ENCODE measurements around the gene CD93.

CD93 gene

DNA sequence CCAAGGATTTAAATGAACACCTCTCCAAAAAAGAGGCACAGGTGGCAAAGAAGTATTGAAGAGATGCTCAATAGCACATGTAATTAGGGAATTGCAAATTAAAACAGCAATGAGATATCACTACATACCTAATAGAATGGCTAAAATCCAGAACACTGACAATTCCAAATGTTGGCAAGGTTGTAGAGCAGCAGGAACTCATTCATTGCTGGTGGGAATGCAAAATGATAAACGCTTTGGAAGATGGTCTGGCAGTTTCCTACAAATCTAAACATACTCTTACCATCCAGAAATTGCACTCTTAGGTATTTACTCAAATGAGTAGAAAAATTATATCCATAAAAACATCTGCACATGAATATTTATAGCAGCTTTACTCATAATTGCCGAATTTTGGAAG lies 17.0 kb downstream of the CD93 start:
- TF ChIP-seq, protein P1, sequence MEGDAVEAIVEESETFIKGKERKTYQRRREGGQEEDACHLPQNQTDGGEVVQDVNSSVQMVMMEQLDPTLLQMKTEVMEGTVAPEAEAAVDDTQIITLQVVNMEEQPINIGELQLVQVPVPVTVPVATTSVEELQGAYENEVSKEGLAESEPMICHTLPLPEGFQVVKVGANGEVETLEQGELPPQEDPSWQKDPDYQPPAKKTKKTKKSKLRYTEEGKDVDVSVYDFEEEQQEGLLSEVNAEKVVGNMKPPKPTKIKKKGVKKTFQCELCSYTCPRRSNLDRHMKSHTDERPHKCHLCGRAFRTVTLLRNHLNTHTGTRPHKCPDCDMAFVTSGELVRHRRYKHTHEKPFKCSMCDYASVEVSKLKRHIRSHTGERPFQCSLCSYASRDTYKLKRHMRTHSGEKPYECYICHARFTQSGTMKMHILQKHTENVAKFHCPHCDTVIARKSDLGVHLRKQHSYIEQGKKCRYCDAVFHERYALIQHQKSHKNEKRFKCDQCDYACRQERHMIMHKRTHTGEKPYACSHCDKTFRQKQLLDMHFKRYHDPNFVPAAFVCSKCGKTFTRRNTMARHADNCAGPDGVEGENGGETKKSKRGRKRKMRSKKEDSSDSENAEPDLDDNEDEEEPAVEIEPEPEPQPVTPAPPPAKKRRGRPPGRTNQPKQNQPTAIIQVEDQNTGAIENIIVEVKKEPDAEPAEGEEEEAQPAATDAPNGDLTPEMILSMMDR (IDR thresholded peaks at IDR 0.05; ENCODE audit: control insufficient read depth, extremely low read depth, insufficient read depth) = no peak
- no peak for DNase-seq (ENCODE audit: low read depth)
- H3K4me3 ChIP-seq (ENCODE audit: low read depth, low read length) = no peak overlapping the region

DNA sequence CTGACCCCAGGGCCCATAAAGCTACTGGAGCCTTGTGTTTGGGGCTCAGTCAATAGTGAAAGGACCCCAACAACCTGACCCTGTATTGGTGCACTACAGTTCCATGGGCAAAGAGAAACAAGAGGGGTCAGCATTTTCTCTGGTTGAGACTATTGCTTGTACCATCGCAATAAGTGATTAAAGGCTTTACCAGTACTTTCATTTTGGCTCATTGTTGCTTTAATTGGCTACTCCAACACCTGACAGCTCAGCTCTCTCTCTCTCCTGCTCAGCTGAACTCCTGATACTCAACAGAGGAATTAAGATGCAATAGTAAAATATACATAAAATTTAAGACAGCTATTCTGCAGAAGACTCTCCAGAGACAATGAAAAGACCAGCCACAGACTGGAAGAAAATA lies 17.8 kb downstream of the CD93 start:
- H3K4me3 ChIP-seq (ENCODE audit: low read depth, low read length) = no peak overlapping the region
- DNase-seq (ENCODE audit: low read depth) = no peak
- TF ChIP-seq, protein P1 (IDR thresholded peaks at IDR 0.05; ENCODE audit: control insufficient read depth, extremely low read depth, insufficient read depth) = no peak

GRCh38 chr20:23066772-23067171 lies 19.4 kb downstream of the CD93 start:
- TF ChIP-seq, protein P1 (IDR thresholded peaks at IDR 0.05; ENCODE audit: control insufficient read depth, extremely low read depth, insufficient read depth) = no peak
- H3K4me3 ChIP-seq (ENCODE audit: low read depth, low read length) = no peak overlapping the region
- DNase-seq (ENCODE audit: low read depth) = no peak

DNA sequence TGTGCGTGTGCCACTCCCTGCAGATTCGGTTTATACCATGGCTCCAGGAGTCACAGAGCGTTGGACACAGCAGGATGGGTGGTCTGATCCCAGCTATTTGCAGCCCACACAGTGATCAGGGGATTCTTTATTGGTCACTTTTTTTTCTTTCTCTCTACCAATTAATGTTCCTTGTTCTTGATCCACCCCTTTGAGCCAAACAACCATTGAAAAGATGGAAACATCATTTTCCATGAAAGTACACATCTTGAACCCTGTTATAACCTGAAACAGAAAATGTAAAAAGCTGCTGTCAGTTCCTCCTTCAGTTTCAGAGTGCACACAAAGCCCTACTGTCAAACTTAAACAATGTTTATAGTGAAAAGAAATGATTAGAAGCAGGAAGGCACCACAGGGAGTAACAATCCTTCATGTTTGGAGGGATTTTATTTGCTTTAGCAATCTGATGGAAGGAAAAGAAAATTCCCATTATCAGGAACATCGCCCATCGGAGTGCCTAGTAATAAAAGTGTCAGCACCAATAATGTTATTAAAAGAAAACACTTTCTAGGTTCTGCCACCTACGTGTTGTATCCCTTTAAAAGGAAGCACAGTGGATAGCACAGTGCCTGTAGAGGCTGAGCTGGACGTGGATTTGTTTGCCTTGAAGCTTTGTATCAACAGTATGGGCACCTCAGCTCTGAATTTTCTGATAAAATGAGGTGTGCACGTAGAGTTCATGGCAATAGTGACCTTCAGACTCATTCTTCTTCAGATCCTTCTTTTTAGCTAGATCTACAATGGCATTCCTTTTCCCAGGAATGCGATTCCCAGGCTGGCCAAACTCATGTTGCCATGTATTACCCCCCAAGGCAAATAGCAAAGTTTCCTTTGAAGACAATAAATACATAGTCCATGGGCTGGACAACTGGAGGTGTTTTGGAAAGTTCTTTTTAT lies 20.6 kb downstream of the CD93 start:
- DNase-seq (ENCODE audit: low read depth) = no peak
- no peak overlapping the region for H3K4me3 ChIP-seq (ENCODE audit: low read depth, low read length)
- TF ChIP-seq, protein P1 (IDR thresholded peaks at IDR 0.05; ENCODE audit: control insufficient read depth, extremely low read depth, insufficient read depth) = no peak

- H3K4me3 ChIP-seq (ENCODE audit: low read depth, low read length) = no peak overlapping the region
- DNase-seq (ENCODE audit: low read depth) = no peak
- TF ChIP-seq, protein P1 (IDR thresholded peaks at IDR 0.05; ENCODE audit: control insufficient read depth, extremely low read depth, insufficient read depth) = no peak
These were observed 22.5 kb downstream of the CD93 start for GRCh38 chr20:23063581-23063980.

DNA sequence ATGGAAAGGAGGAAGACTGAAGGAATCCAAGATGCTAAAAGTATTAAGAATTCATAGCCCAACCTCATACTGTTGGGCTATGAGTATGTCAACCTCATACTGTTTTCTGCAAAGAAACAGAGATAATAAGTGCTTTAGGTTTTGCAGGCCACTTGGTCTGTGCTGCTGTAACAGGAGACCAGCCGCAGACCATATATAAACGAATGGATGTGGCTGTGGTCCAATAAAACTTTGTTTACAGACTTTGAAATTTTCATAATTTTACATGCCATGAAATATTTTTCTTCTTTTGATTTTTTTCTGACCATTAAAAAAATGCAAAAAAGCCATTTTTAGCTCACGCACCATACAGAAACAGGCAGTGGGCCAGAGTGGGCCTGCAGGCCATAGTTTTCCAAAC lies 23.0 kb downstream of the CD93 start:
- TF ChIP-seq, protein P1 (IDR thresholded peaks at IDR 0.05; ENCODE audit: control insufficient read depth, extremely low read depth, insufficient read depth) = no peak
- no peak for DNase-seq (ENCODE audit: low read depth)
- no peak overlapping the region for H3K4me3 ChIP-seq (ENCODE audit: low read depth, low read length)
